Central memory CD8-positive, alpha-beta T cell (primary cell): Measurements from ENCODE around the gene GRM4.

ENCODE experiments used
- ATAC-seq: fragments of 150-1000 bp; cut with Tn5 transposase; replicated peaks from 2 replicates; pipeline ENCODE4 v1.10.0; 2022; ENCODE audit warnings: mild to moderate bottlenecking, moderate FRiP score, moderate number of reproducible peaks; ENCODE audit not compliant: poor library complexity, severe bottlenecking; ENCODE audit errors: extremely low read depth
- DNase-seq, 2 donors: peaks; one replicate each; pipeline ENCODE4 v3.0.0; 2021; ENCODE audit warnings: low spot score in 2 of 2
- H3K27ac Mint-ChIP-seq: one replicate; pipeline ENCODE4 v1.8.0; 2022; ENCODE audit warnings: low read depth, mild to moderate bottlenecking, moderate library complexity, mixed read lengths
- H3K27me3 Mint-ChIP-seq: one replicate; pipeline ENCODE4 v1.8.0; 2022; ENCODE audit warnings: mixed read lengths
- H3K36me3 Mint-ChIP-seq: one replicate; pipeline ENCODE4 v1.8.0; 2022; ENCODE audit warnings: mild to moderate bottlenecking, moderate library complexity, mixed read lengths; ENCODE audit not compliant: insufficient read depth
- H3K4me1 Mint-ChIP-seq: one replicate; pipeline ENCODE4 v1.8.0; 2022; ENCODE audit warnings: mixed read lengths
- H3K4me3 Mint-ChIP-seq: one replicate; pipeline ENCODE4 v1.8.0; 2022; ENCODE audit warnings: mild to moderate bottlenecking, moderate library complexity, mixed read lengths
- H3K9me3 Mint-ChIP-seq: one replicate; pipeline ENCODE4 v1.8.0; 2022; ENCODE audit warnings: mixed read lengths

The GRM4 gene

DNA sequence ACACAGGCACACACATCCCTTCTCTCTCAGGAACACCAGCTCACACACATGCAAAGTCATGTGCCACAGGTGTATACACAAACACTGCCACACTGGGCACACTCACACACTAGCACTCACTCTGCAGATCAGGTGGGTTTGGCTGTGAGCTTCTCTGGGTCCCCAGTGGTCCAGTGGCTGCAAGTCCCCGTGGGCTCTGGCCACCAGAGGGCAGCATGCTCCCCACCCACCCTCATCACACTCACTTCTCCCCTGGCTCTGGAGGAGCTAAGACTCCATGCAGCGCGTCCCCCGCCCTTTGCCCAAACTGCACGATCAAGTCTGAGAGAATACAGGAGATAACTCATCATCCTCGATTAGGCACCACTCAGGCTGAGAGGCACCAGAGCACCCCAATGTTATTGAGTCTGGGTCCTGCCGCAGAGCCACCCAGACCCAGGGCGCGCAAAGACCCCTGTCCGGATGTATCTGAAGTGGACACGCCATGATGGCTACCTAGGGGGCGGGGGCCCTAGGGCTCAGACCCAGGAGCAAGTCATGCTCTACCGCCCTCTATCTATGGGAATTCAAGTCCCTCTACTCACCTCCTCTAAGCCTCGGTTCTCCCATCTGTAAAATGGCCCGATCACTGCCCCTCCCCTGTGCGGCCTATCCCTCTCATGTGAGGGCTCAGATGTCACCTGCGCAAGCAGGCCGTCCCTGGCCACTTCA lies 90.5 kb downstream of the GRM4 start:
- DNase-seq = peak; percentile 26 to 35
- ATAC-seq = peak; percentile 70
- H3K27ac Mint-ChIP-seq = no peak overlapping the region
- H3K4me3 Mint-ChIP-seq = no peak overlapping the region
- peaks cover 51% of the 10 kb centered on the region for H3K27me3 Mint-ChIP-seq
- peaks cover 5% of the 10 kb centered on the region for H3K4me1 Mint-ChIP-seq
- no peaks in the 10 kb centered on the region for H3K9me3 Mint-ChIP-seq
- no peaks in the 10 kb centered on the region for H3K36me3 Mint-ChIP-seq

DNA sequence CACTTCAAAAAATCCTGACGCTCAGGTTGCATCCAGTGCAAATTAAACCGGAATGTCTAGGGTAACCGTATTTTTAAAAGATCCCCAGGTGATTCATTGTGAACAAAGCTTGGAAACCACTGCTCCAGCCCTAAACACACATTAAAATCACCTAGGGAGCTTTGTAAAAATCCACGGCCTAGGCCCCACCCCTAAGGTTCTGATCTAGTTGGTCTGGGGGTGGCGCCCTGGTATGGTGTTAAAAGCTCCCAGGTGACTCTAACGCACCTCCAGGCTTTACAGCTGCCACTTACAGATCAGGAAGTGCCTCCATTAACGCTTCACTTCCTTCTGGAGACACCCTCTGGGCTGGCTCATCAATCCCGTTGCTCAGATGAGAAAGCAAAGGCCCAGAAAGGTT lies 92.2 kb downstream of the GRM4 start:
- Mint-ChIP-seq H3K27ac (no peak overlapping the region), H3K9me3 (no peaks in the 10 kb centered on the region), H3K27me3 (peaks cover 48% of the 10 kb centered on the region), H3K36me3 (no peaks in the 10 kb centered on the region), H3K4me3 (no peak overlapping the region), H3K4me1 (peaks cover 5% of the 10 kb centered on the region)
- no peak for DNase-seq
- ATAC-seq = no peak

DNA sequence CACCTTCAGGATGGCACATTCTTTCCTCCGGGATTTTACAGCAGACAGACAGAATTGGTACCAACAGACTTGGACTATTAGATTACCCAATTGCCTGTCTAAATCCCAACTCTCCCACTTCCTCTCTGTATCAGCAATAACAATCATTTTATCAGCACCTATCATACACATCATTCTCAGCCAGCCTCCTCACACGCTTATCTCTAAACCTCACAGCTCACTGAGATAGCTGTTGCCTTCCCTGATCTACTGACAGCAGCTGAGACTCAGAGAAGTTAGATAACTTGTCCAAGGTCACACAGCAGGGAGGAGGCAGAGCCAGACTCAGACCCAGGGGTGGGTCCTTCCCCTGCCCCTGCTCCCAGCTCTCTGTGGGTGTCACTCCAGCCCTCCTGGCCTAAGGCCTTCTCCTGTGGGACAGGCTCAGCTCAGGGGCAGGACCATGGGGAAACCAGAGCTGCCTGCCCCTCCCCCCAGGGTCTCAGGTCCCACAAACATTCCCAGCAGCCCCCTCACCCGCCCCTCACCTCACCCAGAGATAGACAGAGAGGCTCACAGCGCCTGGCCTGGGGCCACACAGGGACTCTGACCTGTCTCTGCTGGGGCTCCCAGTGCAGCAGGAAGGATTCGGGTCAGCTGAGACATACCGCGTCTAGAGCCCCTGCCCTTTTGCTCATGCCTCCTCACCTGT lies 92.8 kb downstream of the GRM4 start:
- DNase-seq (no peak), ATAC-seq (no peak)
- H3K36me3 Mint-ChIP-seq = no peaks in the 10 kb centered on the region
- H3K4me1 Mint-ChIP-seq = peaks cover 5% of the 10 kb centered on the region
- H3K27me3 Mint-ChIP-seq = peaks cover 45% of the 10 kb centered on the region
- no peak overlapping the region for H3K27ac Mint-ChIP-seq
- no peaks in the 10 kb centered on the region for H3K9me3 Mint-ChIP-seq
- H3K4me3 Mint-ChIP-seq = no peak overlapping the region

DNA sequence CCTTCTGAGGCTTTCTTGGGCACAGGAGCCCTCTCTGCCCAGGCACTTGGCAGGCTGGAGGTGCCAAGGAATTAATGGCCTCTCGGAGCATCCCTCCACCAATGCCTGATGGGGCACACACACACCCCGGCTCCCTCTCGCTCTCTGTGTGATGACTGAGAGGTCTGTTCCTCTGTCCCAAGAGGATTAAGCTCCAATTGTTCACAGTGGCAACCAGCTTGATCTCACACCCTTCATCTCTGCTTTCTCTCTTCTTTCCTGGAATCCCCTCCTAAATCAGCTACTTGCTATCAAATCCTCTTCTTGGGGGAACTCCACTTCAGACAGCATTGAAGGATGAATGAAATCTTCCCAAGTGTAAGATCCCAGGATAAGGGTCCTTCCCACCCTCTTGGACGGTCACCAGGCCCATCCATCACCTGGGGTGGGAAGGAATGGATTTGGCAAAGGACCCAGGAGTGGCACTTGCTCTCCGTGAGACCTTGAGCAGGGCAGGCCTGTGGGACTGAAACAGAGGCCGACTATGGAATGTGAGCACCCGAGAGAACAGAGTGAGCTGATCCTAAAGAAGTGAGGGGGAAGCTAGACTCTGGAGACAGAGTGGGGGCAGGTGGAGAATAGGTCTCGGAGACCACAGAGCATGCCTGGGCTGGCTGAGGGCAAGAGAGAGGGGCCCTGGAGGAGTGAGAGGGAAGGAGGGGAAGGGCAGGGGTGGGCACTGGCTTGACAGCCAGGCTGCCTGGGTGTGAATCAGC lies 93.6 kb downstream of the GRM4 start:
- Mint-ChIP-seq H3K27ac (no peak overlapping the region), H3K36me3 (no peaks in the 10 kb centered on the region), H3K27me3 (peaks cover 36% of the 10 kb centered on the region), H3K4me1 (peaks cover 5% of the 10 kb centered on the region), H3K9me3 (no peaks in the 10 kb centered on the region), H3K4me3 (no peak overlapping the region)
- ATAC-seq = no peak
- no peak for DNase-seq

DNA sequence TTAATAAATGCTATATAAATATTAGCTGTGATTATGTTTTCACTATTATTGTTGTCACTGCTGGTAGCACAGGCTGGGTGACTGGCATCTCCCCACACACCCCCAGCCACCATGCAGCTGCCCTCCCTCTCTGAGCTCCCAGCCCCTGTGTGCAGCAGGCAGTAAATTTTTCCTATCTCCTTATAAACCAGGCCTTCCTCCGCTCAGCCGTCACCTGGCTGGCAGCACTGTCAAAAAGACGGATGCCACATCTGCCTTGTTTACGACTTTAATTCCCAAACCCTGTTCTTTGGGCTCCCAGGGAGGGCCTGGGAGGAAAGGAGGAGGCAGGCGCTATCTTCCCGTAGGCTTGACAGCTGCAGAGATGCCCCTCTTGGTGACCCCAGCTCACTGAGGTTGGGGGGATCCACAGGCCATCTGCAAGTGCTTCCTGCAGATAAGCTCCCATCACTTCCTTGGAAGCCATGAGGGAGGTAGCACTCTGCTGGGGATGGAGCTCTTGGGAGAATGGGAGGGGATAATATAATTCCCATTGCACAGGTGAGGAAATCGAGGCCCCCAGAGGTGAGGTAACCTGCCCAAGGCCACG lies 94.5 kb downstream of the GRM4 start:
- no peak overlapping the region for H3K27ac Mint-ChIP-seq
- peaks cover 35% of the 10 kb centered on the region for H3K27me3 Mint-ChIP-seq
- H3K9me3 Mint-ChIP-seq = no peaks in the 10 kb centered on the region
- DNase-seq = no peak
- H3K36me3 Mint-ChIP-seq = peaks cover 1% of the 10 kb centered on the region
- H3K4me1 Mint-ChIP-seq = peaks cover 5% of the 10 kb centered on the region
- H3K4me3 Mint-ChIP-seq = no peak overlapping the region
- no peak for ATAC-seq

DNA sequence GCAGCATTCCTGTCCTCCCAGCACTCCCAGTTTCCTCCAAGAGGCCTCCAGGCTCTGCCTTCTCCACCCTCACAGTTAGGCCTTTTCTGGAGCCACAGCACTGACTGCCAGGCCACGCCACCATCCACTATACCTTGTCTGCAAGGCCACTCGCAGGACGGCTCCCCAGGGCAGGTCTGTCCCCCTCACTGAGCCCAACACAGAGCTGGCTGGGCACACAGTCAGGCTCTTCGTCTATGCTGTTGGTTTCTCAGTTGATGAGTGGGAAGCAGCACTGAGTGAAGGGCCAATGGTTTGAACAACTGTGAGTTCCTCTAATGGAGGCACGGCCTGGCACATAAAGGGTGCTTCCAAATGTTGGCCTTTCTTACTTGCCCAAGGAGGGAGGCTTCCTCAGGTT lies 95.2 kb downstream of the GRM4 start:
- Mint-ChIP-seq H3K36me3 (peaks cover 1% of the 10 kb centered on the region), H3K9me3 (no peaks in the 10 kb centered on the region), H3K4me3 (no peak overlapping the region), H3K27me3 (peaks cover 33% of the 10 kb centered on the region), H3K27ac (no peak overlapping the region), H3K4me1 (peaks cover 10% of the 10 kb centered on the region)
- ATAC-seq (no peak), DNase-seq (no peak)

DNA sequence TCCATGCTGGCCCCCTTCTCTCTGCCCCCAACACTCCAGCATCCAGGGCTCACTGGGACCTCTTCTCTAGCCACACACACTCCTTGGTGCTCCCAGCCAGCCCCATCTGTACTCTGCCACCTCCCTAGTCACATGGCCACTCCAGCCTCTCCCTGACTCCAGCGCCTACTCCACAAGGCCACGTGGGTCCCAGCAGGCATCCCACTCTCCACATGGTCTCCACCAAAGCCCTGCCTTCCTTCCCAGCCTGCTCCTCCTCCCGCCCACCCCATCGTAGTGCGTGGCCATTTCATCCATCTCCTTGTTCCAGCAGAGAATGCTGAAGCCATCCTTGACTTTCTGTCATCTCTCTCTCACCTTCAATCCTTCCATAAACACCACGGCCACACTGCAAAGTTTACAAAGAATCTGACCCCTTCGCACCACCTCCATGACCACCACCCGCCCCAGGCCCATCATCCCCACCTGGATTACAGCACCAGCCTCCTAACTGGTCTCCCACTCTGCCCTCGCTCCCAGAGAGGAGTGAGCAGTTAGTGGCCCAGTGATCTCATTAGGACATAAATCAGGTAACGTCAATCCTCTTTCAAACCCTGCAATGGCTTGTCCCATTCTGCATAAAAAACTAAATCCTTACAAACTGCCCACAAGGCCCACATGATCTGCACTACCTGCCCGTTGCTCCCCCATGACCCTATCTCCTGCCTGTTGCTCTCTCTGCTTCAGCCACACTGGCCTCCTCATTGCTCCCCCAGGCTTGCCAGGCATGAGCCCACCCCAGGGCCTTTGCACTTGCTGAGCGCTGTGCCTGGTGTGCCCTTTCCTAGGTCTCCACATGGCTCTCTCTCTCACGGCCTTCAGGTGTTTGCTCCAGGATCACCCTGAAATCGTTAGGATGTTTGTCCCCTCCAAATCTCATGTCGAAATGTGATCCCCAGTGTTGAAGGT lies 96.2 kb downstream of the GRM4 start:
- H3K9me3 Mint-ChIP-seq = no peaks in the 10 kb centered on the region
- H3K27ac Mint-ChIP-seq = no peak overlapping the region
- DNase-seq (no peak), ATAC-seq (no peak)
- peaks cover 23% of the 10 kb centered on the region for H3K27me3 Mint-ChIP-seq
- peaks cover 11% of the 10 kb centered on the region for H3K4me1 Mint-ChIP-seq
- no peak overlapping the region for H3K4me3 Mint-ChIP-seq
- peaks cover 1% of the 10 kb centered on the region for H3K36me3 Mint-ChIP-seq

DNA sequence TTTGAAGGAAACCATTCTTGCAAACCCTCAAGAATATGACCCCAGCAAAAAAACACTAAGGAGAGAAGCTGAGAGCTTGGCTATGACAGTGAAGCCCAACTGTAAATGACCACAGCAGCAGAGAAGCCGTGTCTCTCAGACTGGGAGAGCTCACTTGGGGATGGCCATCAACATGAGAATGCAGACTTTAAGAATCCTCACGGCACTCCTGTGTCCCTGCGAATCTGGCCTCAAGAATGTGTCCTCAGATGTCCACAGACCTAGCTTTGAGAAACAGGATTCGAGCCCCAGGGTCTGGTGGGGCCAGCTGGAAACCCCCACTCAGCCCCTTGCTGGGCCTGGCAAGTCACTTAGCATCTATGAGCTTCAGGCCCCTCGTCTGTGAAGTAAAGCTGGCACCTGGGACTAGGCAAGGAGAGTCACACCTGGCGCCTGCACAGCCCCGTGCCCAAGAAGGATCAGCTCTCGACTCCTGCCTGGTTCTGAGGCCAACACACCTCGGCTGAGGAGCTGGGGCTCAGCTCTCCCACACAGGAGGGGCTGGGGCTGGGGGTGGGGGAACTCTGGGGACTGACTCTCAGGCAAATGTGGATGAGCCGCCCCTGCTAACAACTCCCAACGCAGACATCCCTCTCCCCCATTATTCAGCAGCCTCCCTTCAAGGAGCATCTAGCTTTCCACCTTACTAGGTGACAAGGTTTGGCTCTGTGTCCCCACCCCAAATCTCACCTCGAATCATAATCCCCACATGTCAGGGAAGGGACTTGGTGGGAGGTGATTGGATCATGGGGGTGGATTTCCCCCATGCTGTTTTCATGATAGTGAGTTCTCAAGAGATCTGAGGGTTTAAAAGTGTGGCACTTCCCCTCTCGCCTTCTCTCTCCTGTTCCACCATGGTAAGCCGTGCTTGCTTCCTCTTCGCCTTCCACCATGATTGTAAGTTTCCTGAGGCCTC lies 97.7 kb downstream of the GRM4 start:
- Mint-ChIP-seq H3K4me1 (peaks cover 18% of the 10 kb centered on the region), H3K36me3 (peaks cover 1% of the 10 kb centered on the region), H3K9me3 (no peaks in the 10 kb centered on the region), H3K27me3 (peaks cover 19% of the 10 kb centered on the region), H3K4me3 (no peak overlapping the region), H3K27ac (no peak overlapping the region)
- DNase-seq = no peak
- ATAC-seq = no peak

DNA sequence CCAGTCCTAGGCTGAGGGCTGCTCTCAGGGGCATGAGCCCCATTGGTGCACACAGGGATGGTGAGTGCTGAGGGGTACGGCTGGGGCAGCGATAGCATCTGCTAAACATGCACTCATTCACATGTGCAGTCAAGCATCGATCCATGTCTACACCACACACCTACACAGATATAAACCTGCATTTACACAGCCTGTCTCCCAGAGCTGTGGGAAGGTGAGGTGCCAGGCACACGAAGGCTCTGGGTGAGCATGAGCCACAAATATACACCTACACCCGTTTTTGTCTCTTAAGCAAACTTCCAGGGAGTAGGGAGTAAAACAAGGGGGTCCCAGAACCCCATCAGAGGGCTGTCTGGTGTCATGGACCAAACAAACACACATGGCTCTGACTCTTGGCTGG lies 99.3 kb downstream of the GRM4 start:
- ATAC-seq (no peak), DNase-seq (no peak)
- Mint-ChIP-seq H3K4me3 (no peak overlapping the region), H3K4me1 (peaks cover 18% of the 10 kb centered on the region), H3K27ac (no peak overlapping the region), H3K9me3 (no peaks in the 10 kb centered on the region), H3K27me3 (peaks cover 19% of the 10 kb centered on the region), H3K36me3 (peaks cover 1% of the 10 kb centered on the region)

DNA sequence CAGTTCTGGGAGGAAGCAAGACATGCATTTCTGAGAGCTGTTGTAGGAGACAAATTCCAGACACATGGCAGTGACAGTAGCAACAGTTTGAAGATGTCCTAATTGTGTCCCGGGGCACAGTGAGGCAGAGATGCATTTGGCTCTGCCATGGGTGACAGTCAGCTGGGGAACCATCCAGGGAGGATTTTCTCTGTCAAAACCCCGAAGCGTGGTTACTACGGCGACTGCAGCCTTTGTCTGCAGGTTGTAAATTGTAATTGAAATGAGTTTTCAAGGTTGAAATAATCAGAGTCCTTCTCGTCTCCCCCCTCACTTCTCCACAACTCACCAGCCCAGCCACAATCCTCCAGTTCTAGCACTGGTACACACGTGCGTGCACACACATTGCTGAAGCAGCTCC lies 100.1 kb downstream of the GRM4 start:
- no peak overlapping the region for H3K4me3 Mint-ChIP-seq
- ATAC-seq = no peak
- peaks cover 1% of the 10 kb centered on the region for H3K36me3 Mint-ChIP-seq
- no peak for DNase-seq
- no peak overlapping the region for H3K27ac Mint-ChIP-seq
- peaks cover 18% of the 10 kb centered on the region for H3K27me3 Mint-ChIP-seq
- no peaks in the 10 kb centered on the region for H3K9me3 Mint-ChIP-seq
- peaks cover 18% of the 10 kb centered on the region for H3K4me1 Mint-ChIP-seq

DNA sequence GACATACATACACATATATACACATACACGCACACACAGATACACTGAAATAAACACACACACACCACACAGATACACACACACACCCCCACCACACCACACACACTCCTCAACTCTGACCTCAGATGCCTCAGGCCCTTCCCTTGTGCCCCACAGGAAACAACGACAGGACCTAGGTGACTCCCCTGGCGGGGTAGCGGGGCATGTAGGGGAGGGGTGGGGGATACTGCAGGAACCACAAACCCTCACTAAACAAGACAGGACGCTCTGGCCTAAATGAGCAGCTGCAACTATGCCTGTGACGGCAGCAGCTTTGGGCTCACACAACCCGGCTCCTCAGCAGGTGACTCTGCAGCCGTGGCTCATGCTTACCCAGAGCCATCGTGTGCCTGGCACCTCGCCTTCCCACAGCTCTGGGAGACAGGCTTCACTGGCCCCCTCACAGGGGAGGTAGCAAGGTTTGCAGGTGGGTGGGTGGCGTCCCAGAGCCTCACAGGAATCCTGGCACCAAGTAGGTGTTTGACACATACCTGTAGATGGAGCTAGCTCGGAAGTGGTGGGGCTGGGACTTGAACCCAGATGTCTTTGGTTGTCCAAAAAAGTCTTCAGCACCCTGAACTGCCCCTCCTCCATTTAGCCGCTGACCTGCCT lies 100.8 kb downstream of the GRM4 start:
- peaks cover 18% of the 10 kb centered on the region for H3K4me1 Mint-ChIP-seq
- no peak overlapping the region for H3K4me3 Mint-ChIP-seq
- peaks cover 11% of the 10 kb centered on the region for H3K27me3 Mint-ChIP-seq
- peaks cover 1% of the 10 kb centered on the region for H3K36me3 Mint-ChIP-seq
- H3K9me3 Mint-ChIP-seq = no peaks in the 10 kb centered on the region
- H3K27ac Mint-ChIP-seq = peak overlapping the region; percentile 1
- ATAC-seq = peak; percentile 88
- DNase-seq = peak in 1 of 2 donors; percentile 48
